Activated T-helper 1 cell treated with Interleukin-2 at 50 U/mL for 16 hours (primary cell): ENCODE results near the gene GSE1.

ENCODE experiments used
- DNase-seq: peaks from one replicate; pipeline ENCODE4 v3.0.0-alpha.2; 2020; ENCODE audit warnings: low read depth

The GSE1 gene

DNA sequence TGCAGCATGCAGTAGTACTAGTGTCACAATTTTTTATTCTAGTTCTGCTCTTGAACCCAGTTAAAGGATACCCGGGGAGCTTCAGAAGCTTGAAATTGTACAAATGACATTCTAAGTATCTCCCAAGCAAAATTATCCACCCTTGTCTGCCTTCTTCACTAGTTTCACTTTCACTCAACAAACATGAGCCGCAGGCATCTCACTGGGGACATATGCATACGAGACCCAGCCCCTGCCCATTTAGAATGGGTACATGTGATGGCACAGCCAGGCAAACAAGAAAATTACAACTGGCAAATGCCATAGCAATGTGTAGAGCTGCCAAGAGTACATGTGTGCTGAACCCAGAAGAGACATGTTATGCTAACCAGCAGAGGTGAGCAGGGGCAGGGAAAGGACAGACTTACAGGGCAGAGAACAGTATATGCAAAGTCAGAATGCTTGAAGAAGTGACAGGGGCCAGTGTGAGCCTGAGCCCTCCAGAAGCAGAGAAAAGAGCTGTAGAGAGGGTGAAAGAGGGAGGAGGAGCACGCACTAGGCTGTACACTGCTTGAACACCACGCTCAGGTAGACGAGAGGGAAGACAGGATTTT, 67.3 kb downstream of the GSE1 start:
- no peak for DNase-seq

- DNase-seq: no peak
Observed at GRCh38 chr16:85681255-85681654, 68.1 kb downstream of the GSE1 start.

DNA sequence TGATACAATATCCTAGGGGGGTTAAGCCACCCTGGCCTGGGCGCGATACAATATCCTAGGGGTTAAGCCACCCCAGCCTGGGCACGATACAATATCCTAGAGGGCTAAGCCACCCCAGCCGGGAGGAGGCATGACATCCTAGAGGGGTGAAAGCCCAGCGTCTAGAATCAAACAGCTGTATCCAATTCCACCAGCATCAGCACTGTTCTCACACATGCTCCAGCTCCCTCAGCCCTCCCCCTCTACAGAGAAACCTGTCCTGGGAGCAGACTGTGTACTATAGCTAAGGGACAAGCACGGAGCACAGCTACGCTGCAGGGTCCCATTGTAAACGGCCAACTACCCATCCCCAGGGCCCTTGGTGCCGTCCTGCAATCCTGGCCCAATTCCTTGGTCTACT, 69.4 kb downstream of the GSE1 start:
- no peak for DNase-seq

DNA sequence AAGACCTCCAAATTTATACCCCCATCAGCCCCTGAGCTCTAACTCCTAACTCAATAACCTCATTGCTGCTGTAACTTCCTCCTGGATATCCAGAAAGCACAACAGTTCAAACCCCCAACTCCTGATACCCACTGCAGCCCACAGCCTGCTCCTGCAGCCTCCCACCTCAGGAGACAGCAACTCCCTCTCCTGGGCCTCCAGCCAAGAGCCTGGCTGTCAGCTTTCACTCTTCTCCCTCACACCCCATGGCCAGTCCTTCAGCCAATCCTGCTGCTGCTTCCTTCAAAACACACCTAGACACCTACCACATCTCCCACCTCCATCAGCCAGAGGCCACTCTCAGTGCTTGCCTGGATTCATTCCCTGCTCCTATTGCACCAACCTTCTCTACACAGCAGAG, 70.2 kb downstream of the GSE1 start:
- DNase-seq: no peak

DNA sequence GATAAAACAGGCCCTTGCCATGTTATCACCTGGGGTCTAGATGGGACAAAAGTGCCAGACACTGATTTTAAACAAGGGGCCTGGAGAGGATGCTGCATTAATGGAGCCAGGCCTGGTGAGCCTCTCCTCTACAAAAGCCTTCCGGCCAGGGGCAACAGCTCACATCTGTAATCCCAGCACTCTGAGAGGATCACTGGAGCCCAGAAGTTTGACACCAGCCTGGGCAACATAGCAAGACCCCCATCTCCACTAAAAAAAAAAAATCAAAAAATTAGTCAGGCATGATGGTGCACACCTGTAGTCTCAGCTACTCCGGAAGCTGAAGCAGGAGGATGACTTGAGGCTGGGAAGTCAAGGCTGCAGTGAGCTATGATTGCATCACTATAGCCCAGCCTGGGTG, 72.1 kb downstream of the GSE1 start:
- no peak for DNase-seq

DNA sequence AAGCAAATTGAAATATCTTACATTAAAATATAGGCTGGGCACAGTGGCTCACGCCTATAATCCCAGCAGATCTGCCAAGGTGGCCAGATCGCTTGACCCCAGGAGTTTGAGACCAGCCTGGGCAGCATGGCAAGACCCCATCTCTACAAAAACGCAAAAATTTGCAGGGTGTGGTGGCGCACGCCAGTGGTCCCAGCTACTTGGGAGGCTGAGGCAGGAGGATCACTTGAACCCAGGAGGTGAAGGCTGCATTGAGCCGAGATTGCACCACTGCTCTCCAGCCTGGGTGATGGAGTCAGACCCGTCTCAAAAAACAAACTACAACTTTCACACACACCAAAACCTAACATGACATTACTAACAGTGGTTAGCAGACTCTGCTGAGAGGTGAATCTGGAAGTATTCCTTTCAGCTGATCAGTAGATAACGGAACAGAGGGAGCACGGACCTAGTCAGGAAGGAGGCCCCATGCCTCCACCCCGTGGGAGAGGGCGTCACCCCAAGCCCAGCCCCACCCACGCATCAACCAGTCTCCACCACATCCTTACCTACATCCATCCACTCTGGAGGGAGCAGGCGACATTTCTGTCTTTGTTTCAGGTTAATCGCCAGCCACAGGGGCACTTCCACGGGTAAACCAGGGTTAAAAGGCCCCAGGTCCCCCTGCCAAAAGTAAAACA, 73.9 kb downstream of the GSE1 start:
- no peak for DNase-seq

DNA sequence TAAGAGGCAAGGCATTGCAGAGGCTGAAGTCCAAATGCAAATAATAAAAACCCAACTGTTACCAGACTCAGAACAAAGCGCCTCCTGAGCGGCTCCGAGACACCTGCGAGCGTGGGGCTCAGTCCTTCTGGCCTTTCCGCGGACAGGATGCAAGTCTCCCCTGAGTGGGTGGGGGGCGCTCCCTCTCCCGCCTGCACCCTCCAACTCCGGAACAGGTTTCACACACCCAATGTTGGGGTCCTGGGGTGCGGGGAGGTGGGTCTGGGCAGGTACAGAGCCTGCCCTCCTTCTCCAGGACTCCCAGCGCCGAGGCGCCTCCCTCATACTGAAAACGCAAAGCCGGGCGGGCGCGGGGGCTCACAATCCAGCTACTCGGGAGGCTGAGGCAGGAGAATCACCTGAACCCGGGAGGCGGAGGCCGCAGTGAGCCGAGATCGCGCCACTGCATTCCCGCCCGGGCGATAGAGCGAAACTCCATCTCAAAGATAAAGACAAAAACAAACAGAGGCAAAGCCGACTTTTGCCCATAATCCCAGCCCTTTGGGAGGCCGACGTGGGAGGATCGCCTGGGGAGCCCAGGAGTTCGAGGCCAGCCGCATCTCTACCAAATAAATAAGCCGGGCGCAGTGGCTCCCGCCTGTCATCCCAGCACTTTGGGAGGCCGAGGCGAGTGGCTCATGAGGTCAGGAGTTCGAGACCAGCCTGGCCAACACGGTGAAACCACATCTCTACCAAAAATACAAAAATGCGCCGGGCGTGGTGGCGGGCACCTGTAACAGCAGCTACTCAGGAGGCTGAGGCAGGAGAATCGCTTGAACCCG, 74.7 kb downstream of the GSE1 start:
- DNase-seq: no peak

GRCh38 chr16:85688586-85689284, 75.6 kb downstream of the GSE1 start, which contains the start of gene GINS2:
TSS of gene GINS2 (minus strand) at chr16:85688954. CDS start at chr16:85688898, 56 bp downstream.
- DNase-seq: peak; percentile 91

DNA sequence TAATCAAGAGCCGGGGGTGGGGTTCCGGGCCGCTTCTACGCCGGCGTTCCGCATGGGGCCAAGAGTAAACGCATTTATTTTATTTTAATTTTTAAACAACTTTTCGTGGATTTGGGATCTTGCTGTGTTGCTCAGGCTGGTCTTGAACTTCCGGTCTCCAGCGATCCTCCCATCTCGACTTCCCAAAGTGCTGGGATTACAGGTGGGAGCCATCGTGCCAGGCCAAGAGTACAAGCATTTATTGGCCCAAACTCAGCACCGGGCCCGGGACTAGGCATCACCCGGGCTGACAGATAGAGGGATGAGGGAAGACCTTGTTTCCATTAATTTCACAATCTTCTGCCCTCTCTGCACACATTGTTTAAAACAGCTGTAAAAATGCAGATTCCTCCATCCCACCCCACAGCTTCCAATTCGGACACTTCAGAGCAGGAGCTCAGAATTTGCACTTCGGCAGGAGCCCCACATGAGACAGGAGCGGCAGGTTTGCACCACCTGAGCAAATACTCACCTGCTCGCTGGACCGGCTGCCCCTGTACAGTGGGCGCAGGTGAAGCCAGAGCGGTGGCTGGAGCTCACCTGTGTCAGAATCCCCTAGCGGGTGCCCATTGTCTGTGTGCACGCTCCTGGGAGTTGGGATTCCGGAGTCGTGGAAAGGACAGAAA, 76.3 kb downstream of the GSE1 start:
- DNase-seq: no peak

DNA sequence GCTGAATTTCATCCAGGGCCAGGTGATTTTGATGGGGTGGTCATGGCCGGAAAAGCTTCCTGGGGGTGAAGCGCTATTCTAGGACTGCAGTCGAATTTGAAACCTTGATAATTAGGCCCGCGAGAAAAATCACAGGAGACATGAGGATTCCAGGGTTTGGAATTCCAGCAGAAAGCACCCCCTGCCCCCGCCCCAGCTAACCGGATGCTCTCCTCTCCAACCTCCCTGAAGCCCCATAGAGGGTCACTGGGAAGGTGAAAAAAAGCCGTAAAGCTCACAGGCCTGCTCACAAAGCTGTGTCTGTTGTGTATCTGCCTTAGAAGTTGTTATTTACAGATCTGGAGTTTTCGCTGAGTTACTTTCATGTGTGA, 76.8 kb downstream of the GSE1 start:
- no peak for DNase-seq

DNA sequence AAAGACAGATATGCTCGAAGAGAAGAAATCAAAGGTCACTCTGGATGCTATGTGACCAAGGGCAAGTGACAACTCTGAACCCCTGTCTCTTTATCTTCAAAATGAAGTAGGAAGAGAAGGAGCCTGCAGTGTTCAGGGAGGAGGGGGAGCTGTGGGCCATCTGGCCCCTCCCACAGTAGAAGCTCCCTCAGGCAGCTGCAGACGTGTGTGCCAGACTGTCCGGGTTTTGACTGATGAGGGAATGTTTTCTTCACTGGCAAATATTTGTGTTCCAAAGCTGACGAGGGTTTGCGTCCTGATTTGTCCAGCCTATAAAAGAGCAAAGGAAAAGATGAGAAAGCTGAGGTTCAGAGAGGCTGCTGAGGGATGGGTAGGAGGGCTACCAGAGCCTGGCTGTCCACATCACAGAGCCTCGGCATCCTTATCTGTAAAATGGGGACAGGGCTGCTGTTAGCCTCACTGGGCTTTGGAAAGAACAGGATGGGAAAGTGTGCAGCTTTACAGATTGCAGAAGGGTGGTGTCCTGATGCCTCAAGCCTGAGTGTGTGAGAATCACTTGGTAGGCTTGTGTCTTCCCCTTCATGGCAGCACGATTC, 77.4 kb downstream of the GSE1 start:
- no peak for DNase-seq

DNA sequence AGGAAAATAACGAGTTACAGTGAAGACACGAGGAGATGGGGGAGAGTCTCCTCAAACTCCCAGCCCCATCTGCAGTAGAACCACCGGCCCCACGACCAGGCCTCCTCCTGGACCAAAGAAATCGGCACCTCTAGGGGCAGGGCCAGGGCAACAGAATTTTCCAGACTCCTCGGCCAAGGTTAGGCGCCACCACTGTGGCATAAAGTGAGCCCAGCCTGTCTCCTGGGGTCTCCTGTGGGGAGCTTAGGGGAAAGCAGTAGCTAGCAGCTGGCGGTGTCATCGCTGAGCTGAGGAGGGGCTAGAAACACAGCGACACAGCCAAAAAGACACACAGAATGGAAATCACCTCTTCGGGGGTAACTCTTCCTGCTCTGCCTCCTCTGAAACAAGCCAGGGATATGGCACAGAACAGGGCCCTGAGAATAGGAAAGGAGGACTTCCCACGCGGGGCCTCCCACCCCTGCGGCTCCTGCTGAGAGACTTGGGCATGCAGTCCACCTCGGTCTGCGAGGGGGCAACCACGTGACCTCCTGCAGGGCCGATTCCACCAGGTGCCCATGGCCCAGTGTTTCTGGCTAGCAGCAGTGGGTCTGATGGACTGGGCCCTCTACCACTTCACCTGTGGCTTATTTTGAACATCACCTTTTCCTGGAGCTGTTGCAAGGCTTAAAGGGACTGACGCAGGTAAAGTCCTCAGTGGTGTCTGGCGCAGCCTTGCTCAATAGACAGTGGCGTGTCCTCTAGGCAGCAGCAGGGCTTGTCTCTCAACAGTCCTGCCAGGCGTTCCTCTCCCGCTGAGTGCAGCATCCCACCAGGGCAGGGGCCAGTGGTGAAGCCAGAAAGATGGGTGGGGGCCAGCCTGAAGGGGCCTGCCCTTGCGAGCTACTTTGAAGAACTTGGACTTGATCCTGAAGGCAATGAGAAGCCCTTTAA, 82.3 kb downstream of the GSE1 start:
- DNase-seq: no peak

DNA sequence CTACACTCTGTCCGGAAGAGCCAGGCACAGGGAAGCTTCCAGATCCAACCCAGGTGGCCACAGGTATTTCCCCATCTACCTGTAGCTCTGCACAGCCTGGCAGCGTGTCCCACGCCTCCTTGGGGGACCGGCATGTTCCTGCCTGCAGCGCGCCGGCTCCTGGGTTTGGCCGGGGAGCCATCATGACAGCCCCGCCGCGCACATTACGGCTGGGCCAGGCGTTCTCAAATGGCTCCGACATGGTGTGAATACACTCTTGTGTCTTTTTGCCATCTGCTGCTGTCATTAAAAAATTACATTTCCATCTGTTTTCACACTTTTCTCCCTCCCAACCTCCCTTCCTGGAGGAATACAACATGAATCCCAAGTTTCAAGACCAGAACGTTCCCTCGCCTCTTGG, 83.7 kb downstream of the GSE1 start:
- no peak for DNase-seq

DNA sequence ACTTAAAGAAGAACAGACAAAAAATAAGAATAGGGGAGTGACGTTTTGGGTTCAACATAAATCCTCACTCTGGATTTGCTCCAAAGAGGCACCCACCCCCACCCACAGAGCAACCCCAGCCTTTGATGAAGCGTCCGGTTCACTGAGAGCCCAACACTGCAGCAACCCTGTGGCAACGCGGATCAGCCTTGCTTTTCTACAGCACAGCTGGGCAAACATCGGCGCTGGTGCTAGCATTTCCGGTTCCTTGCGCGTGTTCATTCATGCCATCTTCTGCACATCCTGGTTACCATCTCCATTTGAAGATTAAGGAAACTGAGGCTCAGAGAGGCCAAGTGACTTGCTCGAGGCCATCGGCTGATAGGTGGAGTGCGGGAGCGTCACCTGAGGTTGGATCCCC, 84.3 kb downstream of the GSE1 start:
- no peak for DNase-seq

- no peak for DNase-seq
Observed at GRCh38 chr16:85698459-85698891, 85.4 kb downstream of the GSE1 start.

GRCh38 chr16:85698935-85699558, 85.9 kb downstream of the GSE1 start:
- DNase-seq: no peak

DNA sequence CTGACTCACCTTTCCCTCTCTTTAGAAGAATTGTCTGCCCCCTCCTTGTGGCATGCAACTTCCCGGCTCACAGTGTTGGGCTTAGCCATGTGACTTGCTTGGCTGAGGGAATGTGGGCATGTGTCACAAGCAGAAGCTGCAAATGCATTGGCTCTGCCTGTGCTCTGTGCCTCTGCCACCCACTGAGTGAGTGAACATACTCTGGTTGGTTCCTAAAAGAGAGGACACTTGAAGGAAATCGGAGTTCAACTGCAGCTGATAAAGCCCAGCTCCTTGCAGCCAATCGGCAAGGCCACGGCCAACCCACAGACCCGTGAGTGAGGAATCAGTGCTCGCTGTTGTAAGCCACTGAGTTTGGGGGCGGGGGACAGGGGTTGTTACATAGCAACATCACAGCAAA, 86.5 kb downstream of the GSE1 start:
- no peak for DNase-seq

DNA sequence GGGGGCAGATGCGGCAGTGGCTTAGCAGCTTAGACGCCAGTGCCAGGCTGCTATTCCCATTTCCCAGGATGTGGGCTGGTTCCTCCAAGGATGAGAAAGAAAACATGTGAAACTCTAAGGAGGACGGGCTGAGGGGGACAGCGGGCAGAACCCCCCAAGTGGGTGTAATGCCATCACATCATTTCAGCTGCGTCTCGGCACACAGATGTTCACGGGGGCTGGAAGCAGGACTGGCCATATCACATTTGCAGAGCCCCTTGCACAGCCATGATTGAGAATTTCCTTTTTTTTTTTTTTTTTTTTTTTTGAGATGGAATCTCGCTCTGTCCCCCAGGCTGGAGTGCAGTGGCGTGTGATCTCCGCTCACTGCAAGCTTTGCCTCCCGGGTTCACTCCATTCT, 90.9 kb downstream of the GSE1 start:
- no peak for DNase-seq

- DNase-seq: no peak
Observed at GRCh38 chr16:85704900-85705846, 92.1 kb downstream of the GSE1 start.
